ENCODE measurements around the gene WRAP53. TPM values are rescaled to one million over a fixed set of nuclear protein-coding genes. Genes with fewer than 3 reads are reported as not detected.

Gene WRAP53
- polyA plus RNA-seq, 3 donors = 6.3 to 9.8 (median 9.1) TPM

- Histone ChIP-seq H3K4me3 (replicated peaks in 1 of 3; ENCODE audit: low read depth in 2 of 3, low read length in 3 of 3) (no peak overlapping the region), H3K4me1 (ENCODE audit: control insufficient read depth in 1 of 2, insufficient read depth in 2 of 2, low read length in 2 of 2) (no peaks in the 10 kb centered on the region), H3K9ac (ENCODE audit: insufficient read depth, low read length, poor library complexity, severe bottlenecking) (no peak overlapping the region), H3K9me3 (replicated peaks in 1 of 2; ENCODE audit: control insufficient read depth in 1 of 2, insufficient read depth in 1 of 2, low read length in 2 of 2) (no peaks in the 10 kb centered on the region), H3K36me3 (replicated peaks in 1 of 2; ENCODE audit: control insufficient read depth in 1 of 2, insufficient read depth in 2 of 2, low read length in 2 of 2) (peaks cover 51 to 69% of the 10 kb centered on the region in 2 donors), H4K20me1 (ENCODE audit: insufficient read depth, low read length) (no peaks in the 10 kb centered on the region), H3K4me2 (replicated peaks; ENCODE audit: extremely low read depth, low read length, poor library complexity, severe bottlenecking) (no peak overlapping the region), H2AFZ (ENCODE audit: insufficient read depth, low read depth, low read length, poor library complexity, severe bottlenecking) (no peak overlapping the region), H3K27ac (ENCODE audit: low read depth in 1 of 2, low read length in 2 of 2) (no peak overlapping the region), H3K27me3 (ENCODE audit: control insufficient read depth in 2 of 2, insufficient read depth in 2 of 2, low read length in 2 of 2) (no peaks in the 10 kb centered on the region), H3K79me2 (ENCODE audit: insufficient read depth, low read length) (no peaks in the 10 kb centered on the region)
- Mint-ChIP-seq H3K27ac (no peak overlapping the region), H3K4me1 (no peaks in the 10 kb centered on the region), H3K36me3 (peaks cover 50 to 72% of the 10 kb centered on the region in 2 donors), H3K9me3 (peaks cover 0 to 2% (median 0%) of the 10 kb centered on the region in 7 donors), H3K27me3 (ENCODE audit: low read depth in 3 of 3) (peaks cover 0 to 1% (median 0%) of the 10 kb centered on the region in 3 donors), H3K4me3 (no peak overlapping the region)
- DNase-seq = no peak
- intact Hi-C loops (cut with micrococcal nuclease) = no loop called here
- no peak for TF ChIP-seq CTCF (IDR thresholded peaks at IDR 0.05)
- WGBS (ENCODE audit: insufficient coverage) = no CpG with 5 or more reads among the region's 10 CpGs
These were observed 20.4 kb upstream of the WRAP53 start for GRCh38 chr17:7667656-7668406.

- Histone ChIP-seq H3K4me1 (ENCODE audit: control insufficient read depth in 1 of 2, insufficient read depth in 2 of 2, low read length in 2 of 2) (no peaks in the 10 kb centered on the region), H3K4me2 (replicated peaks; ENCODE audit: extremely low read depth, low read length, poor library complexity, severe bottlenecking) (no peak overlapping the region), H3K9ac (ENCODE audit: insufficient read depth, low read length, poor library complexity, severe bottlenecking) (no peak overlapping the region), H2AFZ (ENCODE audit: insufficient read depth, low read depth, low read length, poor library complexity, severe bottlenecking) (no peak overlapping the region), H3K27ac (ENCODE audit: low read depth in 1 of 2, low read length in 2 of 2) (no peak overlapping the region), H3K27me3 (ENCODE audit: control insufficient read depth in 2 of 2, insufficient read depth in 2 of 2, low read length in 2 of 2) (no peaks in the 10 kb centered on the region), H3K79me2 (ENCODE audit: insufficient read depth, low read length) (no peaks in the 10 kb centered on the region), H3K4me3 (replicated peaks in 1 of 3; ENCODE audit: low read depth in 2 of 3, low read length in 3 of 3) (no peak overlapping the region), H3K36me3 (replicated peaks in 1 of 2; ENCODE audit: control insufficient read depth in 1 of 2, insufficient read depth in 2 of 2, low read length in 2 of 2) (peaks cover 58 to 76% of the 10 kb centered on the region in 2 donors), H4K20me1 (ENCODE audit: insufficient read depth, low read length) (no peaks in the 10 kb centered on the region), H3K9me3 (replicated peaks in 1 of 2; ENCODE audit: control insufficient read depth in 1 of 2, insufficient read depth in 1 of 2, low read length in 2 of 2) (peaks cover 3% of the 10 kb centered on the region in 2 donors)
- WGBS (ENCODE audit: insufficient coverage) = 90% methylated on average over 2 of the region's 7 CpGs
- H3K4me3 Mint-ChIP-seq = no peak overlapping the region
- H3K36me3 Mint-ChIP-seq = peaks cover 55 to 78% of the 10 kb centered on the region in 2 donors
- TF ChIP-seq CTCF (IDR thresholded peaks at IDR 0.05) = no peak
- peaks cover 2 to 5% (median 3%) of the 10 kb centered on the region in 7 donors for H3K9me3 Mint-ChIP-seq
- no peak for DNase-seq
- H3K4me1 Mint-ChIP-seq = no peaks in the 10 kb centered on the region
- no peak overlapping the region for H3K27ac Mint-ChIP-seq
- H3K27me3 Mint-ChIP-seq (ENCODE audit: low read depth in 3 of 3) = peaks cover 0 to 1% (median 0%) of the 10 kb centered on the region in 3 donors
- intact Hi-C loops (cut with micrococcal nuclease) = no loop called here
These were observed 19.8 kb upstream of the WRAP53 start for GRCh38 chr17:7668482-7668881.

All from CD14-positive monocyte (primary cell).